Neural cell (in vitro differentiated cells): Measurements from ENCODE around the gene IL17RC. TPM values are rescaled to one million over a fixed set of nuclear protein-coding genes. Genes with fewer than 3 reads are reported as not detected.
"Not testable (repeated sequence)": the region's sequence is repeated elsewhere in the genome, so short reads cannot be mapped to it uniquely, and the experiment has no call there.

Experiments
- H2AFZ ChIP-seq: fragments of 200-600, 300-800 bp; sonication (generic), shearing (Covaris generic); 2 replicates; pipeline ENCODE4 v1.6.0; 2014; ENCODE audit warnings: low read depth, mild to moderate bottlenecking, antibody characterized with exemption, low read length, moderate library complexity
- H3F3A ChIP-seq: fragments of 200-600 bp; shearing (Covaris generic); 2 replicates; pipeline ENCODE4 v1.6.1; 2016; ENCODE audit warnings: mild to moderate bottlenecking, moderate library complexity, mixed read lengths, antibody characterized with exemption, low read length; ENCODE audit not compliant: insufficient read depth, poor library complexity, severe bottlenecking
- H3K27ac ChIP-seq: fragments of 200-600, 300-800 bp; sonication (generic), shearing (Covaris generic); 2 replicates; pipeline ENCODE4 v1.5.1; 2014; ENCODE audit warnings: mild to moderate bottlenecking, low read length, moderate library complexity
- H3K27me3 ChIP-seq: fragments of 300-800, 200-600 bp; sonication (generic), shearing (Covaris generic); 2 replicates; pipeline ENCODE4 v1.6.0; 2014; ENCODE audit warnings: mild to moderate bottlenecking, low read depth, low read length, moderate library complexity; ENCODE audit not compliant: insufficient read depth
- H3K36me3 ChIP-seq: fragments of 300-800, 200-600 bp; sonication (generic), shearing (Covaris generic); 2 replicates; pipeline ENCODE4 v1.5.1; 2014; ENCODE audit warnings: mild to moderate bottlenecking, antibody characterized with exemption, low read length, moderate library complexity; ENCODE audit not compliant: insufficient read depth
- H3K4me2 ChIP-seq: fragments of 300-800, 200-600 bp; sonication (generic), shearing (Covaris generic); 2 replicates; pipeline ENCODE4 v1.6.0; 2014; ENCODE audit warnings: mild to moderate bottlenecking, low read length
- H3K4me3 ChIP-seq: fragments of 300-800, 200-600 bp; sonication (generic), shearing (Covaris generic); 2 replicates; pipeline ENCODE4 v1.5.1; 2014; ENCODE audit warnings: mild to moderate bottlenecking, low read length, moderate library complexity
- H3K79me2 ChIP-seq: fragments of 200-600 bp; shearing (Covaris generic); replicated peaks from 2 replicates; pipeline ENCODE4 v1.6.0; 2014; ENCODE audit warnings: mild to moderate bottlenecking, low read length, moderate library complexity; ENCODE audit not compliant: insufficient read depth
- H3K9ac ChIP-seq: fragments of 300-800, 200-600 bp; sonication (generic), shearing (Covaris generic); 2 replicates; pipeline ENCODE4 v1.6.1; 2016; ENCODE audit warnings: mild to moderate bottlenecking, low read length, mixed read lengths
- H3K9me2 ChIP-seq: fragments of 200-600 bp; shearing (Covaris generic); 2 replicates; pipeline ENCODE4 v1.6.1; 2016; ENCODE audit warnings: mild to moderate bottlenecking, low read length, mixed read lengths; ENCODE audit not compliant: insufficient read depth
- H3K9me3 ChIP-seq: fragments of 200-600, 300-800 bp; sonication (generic), shearing (Covaris generic); 2 replicates; pipeline ENCODE4 v1.6.1; 2016; ENCODE audit warnings: mild to moderate bottlenecking, mixed run types, low read length, moderate library complexity, mixed read lengths
- H4K20me1 ChIP-seq: fragments of 200-600 bp; shearing (Covaris generic); 2 replicates; pipeline ENCODE4 v1.6.1; 2016; ENCODE audit warnings: mild to moderate bottlenecking, mixed run types; ENCODE audit not compliant: insufficient read depth
- CTCF ChIP-seq: fragments of 450-650 bp; IDR thresholded peaks from 2 replicates; pipeline ENCODE4 v1.5.1; 2014; ENCODE audit warnings: antibody characterized with exemption, mild to moderate bottlenecking, moderate library complexity; ENCODE audit not compliant: poor library complexity, severe bottlenecking
- EZH2 ChIP-seq: fragments of 200-600, 300-800 bp; shearing (Covaris generic), sonication (generic); IDR thresholded peaks from 2 replicates; pipeline ENCODE4 v1.6.1; 2014; ENCODE audit warnings: antibody characterized with exemption, low read length, borderline replicate concordance, mild to moderate bottlenecking; ENCODE audit not compliant: insufficient read depth, poor library complexity, severe bottlenecking
- MXI1 ChIP-seq: fragments of 450-650 bp; conservative IDR thresholded peaks from 2 replicates; pipeline ENCODE4 v1.6.1; 2014; ENCODE audit warnings: antibody characterized with exemption, mild to moderate bottlenecking; ENCODE audit not compliant: poor library complexity, severe bottlenecking
- POLR2AphosphoS5 ChIP-seq: IDR thresholded peaks from 2 replicates; pipeline ENCODE4 v1.6.1; 2012
- RAD21 ChIP-seq: fragments of 450-650 bp; conservative IDR thresholded peaks from 2 replicates; pipeline ENCODE4 v1.6.1; 2014; ENCODE audit warnings: antibody characterized with exemption, mild to moderate bottlenecking, moderate library complexity
- REST ChIP-seq: IDR thresholded peaks from 2 replicates; pipeline ENCODE4 v1.6.1; 2012; ENCODE audit warnings: borderline replicate concordance
- TAF1 ChIP-seq: IDR thresholded peaks from 2 replicates; pipeline ENCODE4 v1.6.1; 2012; ENCODE audit warnings: low read depth
- polyA plus RNA-seq: library from polyadenylated mRNA; depleted of rRNA; stranded (reverse); fragments of >200 nt; gene quantifications from 2 replicates; pipeline ENCODE4 v1.2.3, GENCODE V29; 2014

Gene IL17RC
- polyA plus RNA-seq, 1 donor from 2014 or later, result not detected

GRCh38 chr3:9938966-9939365 lies 22.1 kb downstream of the IL17RC start:
- Histone ChIP-seq H3F3A (no peaks in the 10 kb centered on the region), H3K36me3 (no peaks in the 10 kb centered on the region), H3K9ac (no peak overlapping the region), H3K9me2 (no peaks in the 10 kb centered on the region), H2AFZ (no peak overlapping the region), H4K20me1 (no peaks in the 10 kb centered on the region), H3K79me2 (no peaks in the 10 kb centered on the region), H3K27ac (no peak overlapping the region), H3K4me3 (no peak overlapping the region), H3K4me2 (no peak overlapping the region), H3K9me3 (no peaks in the 10 kb centered on the region), H3K27me3 (no peaks in the 10 kb centered on the region)
- TF ChIP-seq REST (no peak), CTCF (no peak), POLR2AphosphoS5 (no peak)

DNA sequence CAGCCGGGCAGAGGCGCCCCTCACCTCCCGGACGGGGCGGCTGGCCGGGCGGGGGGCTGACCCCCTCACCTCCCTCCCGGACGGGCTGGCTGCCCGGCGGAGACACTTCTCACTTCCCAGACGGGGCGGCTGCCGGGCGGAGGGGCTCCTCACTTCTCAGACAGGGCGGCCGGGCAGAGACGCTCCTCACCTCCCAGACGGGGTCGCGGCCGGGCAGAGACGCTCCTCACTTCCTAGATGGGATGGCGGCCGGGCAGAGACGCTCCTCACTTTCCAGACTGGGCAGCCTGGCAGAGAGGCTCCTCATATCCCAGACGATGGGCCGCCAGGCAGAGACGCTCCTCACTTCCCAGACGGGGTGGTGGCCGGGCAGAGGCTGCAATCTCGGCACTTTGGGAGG lies 23.0 kb downstream of the IL17RC start:
- not testable (repeated sequence) for H3K36me3 ChIP-seq, H3K9me3 ChIP-seq

GRCh38 chr3:9940746-9941145 lies 23.8 kb downstream of the IL17RC start:
- no peaks in the 10 kb centered on the region for H3K9me3 ChIP-seq
- H3F3A ChIP-seq, result no peaks in the 10 kb centered on the region
- no peak overlapping the region for H3K4me2 ChIP-seq
- H3K9ac ChIP-seq, result no peak overlapping the region
- no peak overlapping the region for H3K27ac ChIP-seq
- H3K36me3 ChIP-seq, result no peaks in the 10 kb centered on the region
- no peak overlapping the region for H2AFZ ChIP-seq
- TF ChIP-seq POLR2AphosphoS5, result no peak
- TF ChIP-seq EZH2, result no peak
- H3K4me3 ChIP-seq, result no peak overlapping the region
- H3K27me3 ChIP-seq, result no peaks in the 10 kb centered on the region
- no peaks in the 10 kb centered on the region for H4K20me1 ChIP-seq
- H3K9me2 ChIP-seq, result no peaks in the 10 kb centered on the region
- H3K79me2 ChIP-seq, result no peaks in the 10 kb centered on the region

More for the DNA sequence above, 23.0 kb downstream of the IL17RC start:
- H2AFZ ChIP-seq, H3K9ac ChIP-seq, H3K27me3 ChIP-seq, H4K20me1 ChIP-seq, H3K9me2 ChIP-seq, H3K4me3 ChIP-seq, H3K4me2 ChIP-seq, H3F3A ChIP-seq, H3K79me2 ChIP-seq, H3K27ac ChIP-seq: not testable (repeated sequence)

GRCh38 chr3:9942164-9942563 lies 25.3 kb downstream of the IL17RC start:
- Histone ChIP-seq H3K9ac (no peak overlapping the region), H3K36me3 (no peaks in the 10 kb centered on the region), H4K20me1 (no peaks in the 10 kb centered on the region), H3K27ac (no peak overlapping the region), H3K4me2 (no peak overlapping the region), H3K4me3 (no peak overlapping the region), H3K9me2 (no peaks in the 10 kb centered on the region), H2AFZ (no peak overlapping the region), H3K79me2 (no peaks in the 10 kb centered on the region), H3F3A (no peaks in the 10 kb centered on the region), H3K9me3 (no peaks in the 10 kb centered on the region), H3K27me3 (no peaks in the 10 kb centered on the region)
- TF ChIP-seq REST (no peak), CTCF (no peak), RAD21 (no peak), EZH2 (no peak), MXI1 (no peak), TAF1 (no peak)
